ENCODE results near the gene NTMT1.

The NTMT1 gene

DNA sequence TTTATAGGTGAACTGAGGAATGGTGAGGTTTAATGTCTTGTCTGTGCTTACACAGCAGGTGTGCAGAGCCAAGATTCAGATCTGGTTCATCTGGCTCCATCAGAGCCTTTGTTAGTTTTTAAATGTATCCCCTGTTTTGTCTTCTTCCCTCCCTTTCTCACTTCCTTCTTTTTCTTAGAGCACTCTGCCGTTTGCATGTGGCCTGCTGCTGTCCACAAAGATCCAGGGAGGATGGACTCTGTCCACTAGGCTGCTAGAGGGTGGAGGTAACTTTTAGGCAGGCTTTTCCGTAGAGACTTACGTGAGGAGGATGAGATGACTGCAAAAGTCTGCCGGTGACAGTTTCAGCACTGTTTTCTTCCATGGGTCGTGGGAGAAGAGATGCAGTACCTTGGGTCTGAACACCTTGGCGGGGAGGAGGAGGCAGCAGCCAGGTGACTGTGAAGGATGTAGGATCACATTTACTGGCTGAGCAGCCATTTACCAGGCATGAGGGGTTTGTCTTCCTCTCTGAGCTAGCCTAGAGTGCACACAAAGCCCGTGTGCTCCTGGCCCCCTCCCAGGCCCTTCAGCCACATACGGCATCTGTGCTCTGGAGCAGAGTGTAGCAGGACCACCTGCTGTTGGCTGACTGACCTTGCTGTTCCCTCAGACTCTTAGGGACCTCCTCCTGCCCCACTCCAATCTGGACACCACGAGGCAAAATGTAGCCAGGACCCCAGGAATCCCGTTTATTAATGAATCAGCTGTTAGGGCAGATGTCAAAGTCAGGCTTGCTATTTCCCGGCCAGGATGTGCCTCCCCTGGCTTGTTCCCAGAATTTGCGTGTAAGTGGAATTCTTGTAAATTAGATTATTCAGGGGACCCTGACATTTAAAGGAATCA is 1.8 kb downstream of the NTMT1 start:
- Histone ChIP-seq H4K91ac (ENCODE audit: low read depth, low read length) (no peak overlapping the region), H3K4ac (ENCODE audit: low read depth, low read length) (peak overlapping the region; percentile 95), H2AK5ac (ENCODE audit: low read length) (no peak overlapping the region), H2AFZ (ENCODE audit: insufficient read depth, low read length, poor library complexity) (no peak overlapping the region), H3K9me3 (ENCODE audit: insufficient read depth, low read depth, low read length) (peaks cover 4% of the 10 kb centered on the region), H3K14ac (ENCODE audit: low read length) (no peak overlapping the region), H3K36me3 (ENCODE audit: control insufficient read depth in 1 of 2, insufficient read depth in 2 of 2, low read length in 2 of 2) (peaks cover 21 to 26% of the 10 kb centered on the region in 2 experiments), H3K79me1 (ENCODE audit: low read length) (peaks cover 10% of the 10 kb centered on the region), H3K18ac (ENCODE audit: low read length) (no peak overlapping the region), H2BK120ac (ENCODE audit: insufficient read depth, low read length, poor library complexity) (no peak overlapping the region), H2BK12ac (ENCODE audit: low read length) (no peak overlapping the region), H3K27me3 (ENCODE audit: insufficient read depth, low read length) (no peaks in the 10 kb centered on the region), H3K4me2 (ENCODE audit: low read length) (peak overlapping the region; percentile 88), H2BK5ac (ENCODE audit: low read depth, low read length, poor library complexity) (no peak overlapping the region), H3K4me1 (ENCODE audit: control insufficient read depth in 1 of 2, insufficient read depth in 2 of 2, low read length in 2 of 2) (peaks cover 10 to 16% of the 10 kb centered on the region in 2 experiments), H4K8ac (ENCODE audit: low read depth, low read length) (no peak overlapping the region), H3K23ac (ENCODE audit: low read length) (no peak overlapping the region), H4K12ac (ENCODE audit: low read depth, low read length) (no peak overlapping the region), H3K4me3 (ENCODE audit: low read depth, low read length) (no peak overlapping the region), H3K9ac (ENCODE audit: low read length) (no peak overlapping the region), H3K27ac (ENCODE audit: low read depth, low read length) (no peak overlapping the region), H3K79me2 (ENCODE audit: control insufficient read depth, insufficient read depth, low read length, poor library complexity) (peaks cover 23% of the 10 kb centered on the region)
- DNase-seq = no peak
- WGBS (ENCODE audit: extremely low coverage, insufficient coverage, insufficient read length) = no CpG with 5 or more reads among the region's 12 CpGs

DNA sequence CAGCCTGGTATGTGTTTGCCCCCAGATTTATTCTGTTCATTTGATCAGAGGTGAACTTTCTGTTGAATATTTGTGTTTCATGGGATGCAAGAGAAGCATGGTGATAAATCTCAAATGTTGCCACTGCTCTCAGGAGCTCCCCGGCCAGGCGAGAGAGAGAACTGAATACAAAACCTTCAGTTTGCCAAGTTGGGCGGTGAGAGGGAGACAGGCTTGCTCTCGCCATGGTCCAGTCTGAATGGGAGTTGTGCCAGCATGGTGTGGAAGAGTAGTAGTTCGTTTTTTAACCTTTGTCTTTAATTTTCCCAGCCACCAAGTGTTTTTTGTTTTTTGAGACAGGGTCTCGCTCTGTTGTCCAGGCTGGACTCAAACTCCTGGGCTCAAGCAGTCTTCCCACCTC is 2.7 kb downstream of the NTMT1 start:
- peaks cover 30 to 35% of the 10 kb centered on the region in 2 experiments for H3K36me3 ChIP-seq (ENCODE audit: control insufficient read depth in 1 of 2, insufficient read depth in 2 of 2, low read length in 2 of 2)
- H3K4me2 ChIP-seq (ENCODE audit: low read length) = no peak overlapping the region
- no peak overlapping the region for H2AK5ac ChIP-seq (ENCODE audit: low read length)
- H4K8ac ChIP-seq (ENCODE audit: low read depth, low read length) = no peak overlapping the region
- H2BK12ac ChIP-seq (ENCODE audit: low read length) = no peak overlapping the region
- H3K9me3 ChIP-seq (ENCODE audit: insufficient read depth, low read depth, low read length) = peaks cover 4% of the 10 kb centered on the region
- H3K9ac ChIP-seq (ENCODE audit: low read length) = no peak overlapping the region
- H3K79me1 ChIP-seq (ENCODE audit: low read length) = peaks cover 10% of the 10 kb centered on the region
- no peak overlapping the region for H2BK120ac ChIP-seq (ENCODE audit: insufficient read depth, low read length, poor library complexity)
- H3K4ac ChIP-seq (ENCODE audit: low read depth, low read length) = peak overlapping the region; percentile 95
- H2BK5ac ChIP-seq (ENCODE audit: low read depth, low read length, poor library complexity) = no peak overlapping the region
- H4K91ac ChIP-seq (ENCODE audit: low read depth, low read length) = no peak overlapping the region
- no peak overlapping the region for H3K23ac ChIP-seq (ENCODE audit: low read length)
- peaks cover 10 to 16% of the 10 kb centered on the region in 2 experiments for H3K4me1 ChIP-seq (ENCODE audit: control insufficient read depth in 1 of 2, insufficient read depth in 2 of 2, low read length in 2 of 2)
- no peak overlapping the region for H3K27ac ChIP-seq (ENCODE audit: low read depth, low read length)
- no peak overlapping the region for H3K14ac ChIP-seq (ENCODE audit: low read length)
- H3K79me2 ChIP-seq (ENCODE audit: control insufficient read depth, insufficient read depth, low read length, poor library complexity) = peaks cover 23% of the 10 kb centered on the region
- no peaks in the 10 kb centered on the region for H3K27me3 ChIP-seq (ENCODE audit: insufficient read depth, low read length)
- no peak for DNase-seq
- H3K18ac ChIP-seq (ENCODE audit: low read length) = no peak overlapping the region
- no CpG with 5 or more reads among the region's 6 CpGs for WGBS (ENCODE audit: extremely low coverage, insufficient coverage, insufficient read length)
- H4K12ac ChIP-seq (ENCODE audit: low read depth, low read length) = no peak overlapping the region
- H2AFZ ChIP-seq (ENCODE audit: insufficient read depth, low read length, poor library complexity) = no peak overlapping the region
- no peak overlapping the region for H3K4me3 ChIP-seq (ENCODE audit: low read depth, low read length)

DNA sequence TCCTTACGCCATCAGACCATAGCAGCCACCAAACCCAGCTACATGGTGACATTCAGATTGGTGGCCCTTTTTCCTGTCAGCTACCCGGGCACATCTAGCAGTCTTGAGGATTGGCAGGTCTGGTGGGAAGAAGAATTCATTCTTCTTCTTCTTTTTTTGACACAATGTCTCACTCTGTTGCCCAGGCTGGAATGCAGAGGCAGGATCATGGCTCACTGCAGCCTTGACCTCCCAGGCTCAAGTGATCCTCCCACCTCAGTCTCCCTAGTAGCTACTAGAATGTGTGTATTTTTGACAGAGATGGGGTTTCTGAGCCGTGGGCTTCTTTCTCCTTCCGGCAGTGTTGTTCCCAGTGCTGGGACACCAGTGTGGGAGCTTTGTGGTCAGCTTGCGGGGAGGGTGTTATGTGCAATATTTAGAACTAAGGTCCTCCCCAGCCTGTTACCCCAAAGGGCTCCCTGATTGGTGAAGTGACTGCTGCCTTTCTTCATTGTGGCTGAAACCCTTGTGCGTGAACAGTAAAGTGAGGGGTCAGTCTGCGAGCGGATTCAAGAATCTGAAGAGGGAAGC is 3.4 kb downstream of the NTMT1 start:
- Histone ChIP-seq H3K27ac (ENCODE audit: low read depth, low read length) (no peak overlapping the region), H3K4me3 (ENCODE audit: low read depth, low read length) (no peak overlapping the region), H3K27me3 (ENCODE audit: insufficient read depth, low read length) (no peaks in the 10 kb centered on the region), H3K4me2 (ENCODE audit: low read length) (no peak overlapping the region), H3K18ac (ENCODE audit: low read length) (no peak overlapping the region), H2AFZ (ENCODE audit: insufficient read depth, low read length, poor library complexity) (no peak overlapping the region), H3K9me3 (ENCODE audit: insufficient read depth, low read depth, low read length) (peaks cover 4% of the 10 kb centered on the region), H3K23ac (ENCODE audit: low read length) (no peak overlapping the region), H2AK5ac (ENCODE audit: low read length) (no peak overlapping the region), H2BK120ac (ENCODE audit: insufficient read depth, low read length, poor library complexity) (no peak overlapping the region), H4K91ac (ENCODE audit: low read depth, low read length) (no peak overlapping the region), H2BK5ac (ENCODE audit: low read depth, low read length, poor library complexity) (no peak overlapping the region), H3K9ac (ENCODE audit: low read length) (no peak overlapping the region), H3K4me1 (ENCODE audit: control insufficient read depth in 1 of 2, insufficient read depth in 2 of 2, low read length in 2 of 2) (peaks cover 10 to 16% of the 10 kb centered on the region in 2 experiments), H2BK12ac (ENCODE audit: low read length) (no peak overlapping the region), H3K79me2 (ENCODE audit: control insufficient read depth, insufficient read depth, low read length, poor library complexity) (peaks cover 23% of the 10 kb centered on the region), H3K14ac (ENCODE audit: low read length) (no peak overlapping the region), H4K12ac (ENCODE audit: low read depth, low read length) (no peak overlapping the region), H3K79me1 (ENCODE audit: low read length) (peaks cover 10% of the 10 kb centered on the region), H4K8ac (ENCODE audit: low read depth, low read length) (no peak overlapping the region), H3K4ac (ENCODE audit: low read depth, low read length) (peak overlapping the region; percentile 95), H3K36me3 (ENCODE audit: control insufficient read depth in 1 of 2, insufficient read depth in 2 of 2, low read length in 2 of 2) (peaks cover 35 to 41% of the 10 kb centered on the region in 2 experiments)
- no CpG with 5 or more reads among the region's 8 CpGs for WGBS (ENCODE audit: extremely low coverage, insufficient coverage, insufficient read length)
- no peak for DNase-seq

- no peak overlapping the region for H3K23ac ChIP-seq (ENCODE audit: low read length)
- no peak overlapping the region for H2AK5ac ChIP-seq (ENCODE audit: low read length)
- H3K4ac ChIP-seq (ENCODE audit: low read depth, low read length) = peak overlapping the region; percentile 82
- no CpG with 5 or more reads among the region's 21 CpGs for WGBS (ENCODE audit: extremely low coverage, insufficient coverage, insufficient read length)
- H3K36me3 ChIP-seq (ENCODE audit: control insufficient read depth in 1 of 2, insufficient read depth in 2 of 2, low read length in 2 of 2) = peaks cover 50 to 56% of the 10 kb centered on the region in 2 experiments
- no peak overlapping the region for H4K12ac ChIP-seq (ENCODE audit: low read depth, low read length)
- no peak overlapping the region for H3K14ac ChIP-seq (ENCODE audit: low read length)
- peak; percentile 45 to 63 for DNase-seq
- H2BK12ac ChIP-seq (ENCODE audit: low read length) = no peak overlapping the region
- no peak overlapping the region for H2BK120ac ChIP-seq (ENCODE audit: insufficient read depth, low read length, poor library complexity)
- no peak overlapping the region for H2BK5ac ChIP-seq (ENCODE audit: low read depth, low read length, poor library complexity)
- peaks cover 22% of the 10 kb centered on the region for H3K79me2 ChIP-seq (ENCODE audit: control insufficient read depth, insufficient read depth, low read length, poor library complexity)
- peaks cover 4% of the 10 kb centered on the region for H3K9me3 ChIP-seq (ENCODE audit: insufficient read depth, low read depth, low read length)
- no peak overlapping the region for H4K91ac ChIP-seq (ENCODE audit: low read depth, low read length)
- no peak overlapping the region for H3K4me3 ChIP-seq (ENCODE audit: low read depth, low read length)
- H3K27ac ChIP-seq (ENCODE audit: low read depth, low read length) = no peak overlapping the region
- H3K4me2 ChIP-seq (ENCODE audit: low read length) = no peak overlapping the region
- no peak overlapping the region for H4K8ac ChIP-seq (ENCODE audit: low read depth, low read length)
- peaks cover 10 to 16% of the 10 kb centered on the region in 2 experiments for H3K4me1 ChIP-seq (ENCODE audit: control insufficient read depth in 1 of 2, insufficient read depth in 2 of 2, low read length in 2 of 2)
- peaks cover 7% of the 10 kb centered on the region for H3K79me1 ChIP-seq (ENCODE audit: low read length)
- H3K27me3 ChIP-seq (ENCODE audit: insufficient read depth, low read length) = no peaks in the 10 kb centered on the region
- no peak overlapping the region for H3K18ac ChIP-seq (ENCODE audit: low read length)
- H3K9ac ChIP-seq (ENCODE audit: low read length) = no peak overlapping the region
- no peak overlapping the region for H2AFZ ChIP-seq (ENCODE audit: insufficient read depth, low read length, poor library complexity)
Observed at GRCh38 chr9:129630967-129631673, 5.2 kb downstream of the NTMT1 start.
